HepG2 (cell line): Measurements from ENCODE around the gene CFAP69. TPM values are rescaled to one million over a fixed set of nuclear protein-coding genes. Genes with fewer than 3 reads are reported as not detected.

Source experiments
- ATAC-seq: fragments of 200-7000 bp; cut with Tn5 transposase; 3 replicates; pipeline ENCODE4 v1.9.1; 2020; ENCODE audit warnings: mild to moderate bottlenecking, moderate library complexity
- BruUV-seq: library from RNA; stranded (reverse); fragments of 400-500 nt; replicated peaks from 2 replicates; lab custom pipeline; 2021; lab: Mats Ljungman, UMichigan
- CTCF ChIA-PET: fragments of 300-600 bp; formaldehyde crosslinking; extraction: SDS; loops from one replicate; lab custom pipeline; 2021; ENCODE audit warnings: low total read pairs, inconsistent platforms, low intra/inter-chr PET ratio; lab: Yijun Ruan, JAX
- POLR2A ChIA-PET: fragments of 350-600 bp; sonication (Branson Sonifier 250); formaldehyde crosslinking; loops from one replicate; lab custom pipeline; 2020; ENCODE audit warnings: antibody characterized with exemption, inconsistent platforms; lab: Yijun Ruan, JAX
- DNase-seq: peaks from one replicate; pipeline ENCODE4 v3.0.0-alpha.2; 2015; ENCODE audit warnings: low spot score
- FAIRE-seq: peaks from 3 replicates; lab custom pipeline; 2011; peaks lifted over from hg19 to GRCh38; lab: Jason Lieb, UNC
- H2AFZ ChIP-seq: one replicate; pipeline ENCODE4 v1.6.1; 2011; ENCODE audit warnings: low read length, inconsistent platforms
- H3K27ac ChIP-seq: fragments of 300-600 bp; 3 replicates; pipeline ENCODE4 v1.8.0; 2011; ENCODE audit warnings: mixed run types, mild to moderate bottlenecking, mixed read lengths, low read length, inconsistent platforms; ENCODE audit not compliant: insufficient read depth; ENCODE audit errors: extremely low read length
- H3K27me3 ChIP-seq, 2 experiments: fragments of 200-600 bp in 1 of 2; 2 replicates in 1 of 2; 3 replicates in 1 of 2; pipeline versions ENCODE4 v1.6.0 to v1.8.0; 2011; ENCODE audit warnings: low read length in 2 of 2, mild to moderate bottlenecking in 2 of 2, moderate library complexity in 2 of 2, inconsistent platforms in 1 of 2; ENCODE audit not compliant: insufficient read depth in 2 of 2, control insufficient read depth in 1 of 2
- H3K36me3 ChIP-seq, 2 experiments: fragments of 200-600 bp in 1 of 2; replicated peaks in 1 of 2; 2 replicates in 1 of 2; 3 replicates in 1 of 2; pipeline versions ENCODE4 v1.5.1 to v1.8.0; 2011; ENCODE audit warnings: low read length in 2 of 2, inconsistent platforms in 1 of 2; ENCODE audit not compliant: insufficient read depth in 2 of 2, control insufficient read depth in 1 of 2
- H3K4me1 ChIP-seq: 2 replicates; pipeline ENCODE4 v1.5.1; 2012; ENCODE audit warnings: low read length, inconsistent platforms; ENCODE audit not compliant: insufficient read depth
- H3K4me2 ChIP-seq: 2 replicates; pipeline ENCODE4 v1.6.0; 2011; ENCODE audit warnings: low read depth, low read length, inconsistent platforms
- H3K4me3 ChIP-seq, 3 experiments: fragments of 200-600 bp in 1 of 3; sonication (generic), shearing (Covaris generic) in 1 of 3; replicated peaks in 1 of 3; 2 replicates each; pipeline ENCODE4 v1.5.1; 2011 to 2016; ENCODE audit warnings: low read length in 3 of 3, inconsistent platforms in 2 of 3, low read depth in 2 of 3, mild to moderate bottlenecking in 2 of 3, control low read depth in 1 of 3, mixed read lengths in 1 of 3; ENCODE audit not compliant: insufficient read depth in 1 of 3
- H3K79me2 ChIP-seq: one replicate; pipeline ENCODE4 v1.6.1; 2011; ENCODE audit warnings: low read length, inconsistent platforms; ENCODE audit not compliant: insufficient read depth
- H3K9ac ChIP-seq: 2 replicates; pipeline ENCODE4 v1.6.0; 2011; ENCODE audit warnings: mild to moderate bottlenecking, low read depth, low read length, inconsistent platforms; ENCODE audit not compliant: insufficient read depth
- H3K9me3 ChIP-seq: 2 replicates; pipeline ENCODE4 v1.5.1; 2012; ENCODE audit warnings: mild to moderate bottlenecking, low read length
- H4K20me1 ChIP-seq: 2 replicates; pipeline ENCODE4 v1.6.0; 2011; ENCODE audit warnings: inconsistent platforms, mild to moderate bottlenecking, low read length, moderate library complexity; ENCODE audit not compliant: insufficient read depth
- ATF1 ChIP-seq: IDR thresholded peaks from 2 replicates; pipeline ENCODE4 v1.6.1; 2016; ENCODE audit warnings: mild to moderate bottlenecking, control low read depth
- BRCA1 ChIP-seq: sonication (generic); formaldehyde crosslinking; IDR thresholded peaks from 2 replicates; pipeline ENCODE4 v1.4.0; 2020; ENCODE audit warnings: missing genetic modification reagents
- CBFB ChIP-seq: sonication (generic); formaldehyde crosslinking; IDR thresholded peaks from 2 replicates; pipeline ENCODE4 v1.4.0; 2020; ENCODE audit warnings: missing genetic modification reagents
- EP300 ChIP-seq, 3 experiments: sonication (generic) in 1 of 3; formaldehyde crosslinking in 1 of 3; IDR thresholded peaks; 2 replicates each; pipeline versions ENCODE4 v1.5.1 to v1.6.1; 2011 to 2020; ENCODE audit warnings: low read depth in 2 of 3, low read length in 2 of 3, borderline replicate concordance in 1 of 3, improper control_type of control experiment in 1 of 3, mild to moderate bottlenecking in 1 of 3, missing genetic modification reagents in 1 of 3, moderate library complexity in 1 of 3
- HNF4G ChIP-seq, 2 experiments: sonication (generic) in 1 of 2; formaldehyde crosslinking in 1 of 2; IDR thresholded peaks; 2 replicates each; pipeline versions ENCODE4 v1.4.0 to v1.6.1; 2011 to 2020; ENCODE audit warnings: borderline replicate concordance in 2 of 2, low read depth in 2 of 2, mild to moderate bottlenecking in 2 of 2, low read length in 1 of 2, missing genetic modification reagents in 1 of 2, moderate library complexity in 1 of 2
- HOXA5 ChIP-seq: sonication (generic); formaldehyde crosslinking; IDR thresholded peaks from 2 replicates; pipeline ENCODE4 v1.4.0; 2020; ENCODE audit warnings: missing genetic modification reagents
- KDM4B ChIP-seq: sonication (generic); formaldehyde crosslinking; IDR thresholded peaks from 2 replicates; pipeline ENCODE4 v1.4.0; 2020; ENCODE audit warnings: missing genetic modification reagents
- NAIF1 ChIP-seq: sonication (generic); formaldehyde crosslinking; IDR thresholded peaks from 2 replicates; pipeline ENCODE4 v1.5.0; 2020; ENCODE audit warnings: mild to moderate bottlenecking, missing genetic modification reagents, borderline replicate concordance
- ONECUT2 ChIP-seq: sonication (generic); formaldehyde crosslinking; IDR thresholded peaks from 2 replicates; pipeline ENCODE4 v1.4.0; 2020; ENCODE audit warnings: missing genetic modification reagents
- RXRB ChIP-seq: IDR thresholded peaks from 2 replicates; pipeline ENCODE4 v1.6.1; 2016; ENCODE audit warnings: borderline replicate concordance, missing genetic modification reagents, missing compliant biosample characterization
- SRSF4 ChIP-seq: fragments of 200-400 bp; formaldehyde crosslinking; IDR thresholded peaks from one replicate; pipeline ENCODE4 v1.6.1; 2018; ENCODE audit warnings: mild to moderate bottlenecking, low read depth, low read length, moderate library complexity; ENCODE audit not compliant: poor library complexity, severe bottlenecking
- STAT5B ChIP-seq: sonication (generic); formaldehyde crosslinking; IDR thresholded peaks from 2 replicates; pipeline ENCODE4 v1.4.0; 2020; ENCODE audit warnings: missing genetic modification reagents
- TBX3 ChIP-seq: fragments of 450-650 bp; IDR thresholded peaks from 2 replicates; pipeline ENCODE4 v1.6.1; 2017; ENCODE audit warnings: antibody characterized with exemption, mild to moderate bottlenecking, inconsistent platforms, borderline replicate concordance
- ZNF234 ChIP-seq: sonication (generic); formaldehyde crosslinking; conservative IDR thresholded peaks from 2 replicates; pipeline ENCODE4 v1.5.1; 2020; ENCODE audit warnings: mild to moderate bottlenecking, missing genetic modification reagents
- ZNF451 ChIP-seq: sonication (generic); formaldehyde crosslinking; IDR thresholded peaks from 2 replicates; pipeline ENCODE4 v1.5.0; 2020; ENCODE audit warnings: mild to moderate bottlenecking, missing genetic modification reagents
- ZNF674 ChIP-seq: sonication (generic); formaldehyde crosslinking; IDR thresholded peaks from 2 replicates; pipeline ENCODE4 v1.5.0; 2020; ENCODE audit warnings: low read depth, mild to moderate bottlenecking, missing genetic modification reagents
- ZNF747 ChIP-seq: sonication (generic); formaldehyde crosslinking; IDR thresholded peaks from 2 replicates; pipeline ENCODE4 v1.8.1; 2023; ENCODE audit warnings: missing genetic modification reagents, mild to moderate bottlenecking, borderline replicate concordance
- WGBS: methylation state at CpG from one replicate; pipeline ENCODE4 v1.1.6; 2017; ENCODE audit warnings: low lambda C conversion rate; 5-methylcytosine and 5-hydroxymethylcytosine counted together
- in situ Hi-C: cut with HindIII; loops from 2 replicates; pipeline ENCODE4 v1.10.0; 2017; ENCODE audit warnings: low pct_unique_long_range_greater_than_20kb; ENCODE audit not compliant: extremely low pct_ligation_motif_present
- intact Hi-C: fragments of 100-400 bp; cut with micrococcal nuclease; formaldehyde crosslinking; loops from one replicate; pipeline ENCODE4 v1.10.0; 2022; ENCODE audit not compliant: unreplicated experiment
- polyA plus RNA-seq, 8 experiments: library from polyadenylated mRNA; depleted of rRNA in 3 of 8; stranded (reverse) in 7 of 8; unstranded in 1 of 8; fragments of >200 nt; fragmentation: Illumina TruSeq in 4 of 8; extraction: Trizol in 4 of 8; gene quantifications; 2 replicates each; pipeline versions ENCODE4 v1.2.1 to v1.2.3, GENCODE V29; 2011 to 2016; ENCODE audit warnings: low read depth in 4 of 8, missing spikeins in 1 of 8, mixed read lengths in 1 of 8; ENCODE audit not compliant: insufficient read depth in 1 of 8
- total RNA-seq, 5 experiments: library from RNA; depleted of rRNA; stranded (reverse); fragments of >200 nt; fragmentation: Illumina TruSeq; extraction: Trizol; gene quantifications; 2 replicates each; pipeline ENCODE4 v1.2.3, GENCODE V29; 2016; ENCODE audit warnings: low read depth in 1 of 5
- TF ChIP-seq, protein P1 (sequence below): IDR thresholded peaks from 2 replicates; pipeline ENCODE4 v1.4.0; 2020; ENCODE audit warnings: mild to moderate bottlenecking, missing genetic modification reagents
- TF ChIP-seq, protein P2 (sequence below): sonication (generic); formaldehyde crosslinking; IDR thresholded peaks from 2 replicates; pipeline ENCODE4 v1.8.1; 2023; ENCODE audit warnings: mild to moderate bottlenecking, missing genetic modification reagents

Gene CFAP69
- total and polyA plus RNA-seq, 2 of the 13 experiments (the other 11 are each of a cell fraction or from before 2014, with no cell fraction given) = 2.2 to 4.0 TPM

DNA sequence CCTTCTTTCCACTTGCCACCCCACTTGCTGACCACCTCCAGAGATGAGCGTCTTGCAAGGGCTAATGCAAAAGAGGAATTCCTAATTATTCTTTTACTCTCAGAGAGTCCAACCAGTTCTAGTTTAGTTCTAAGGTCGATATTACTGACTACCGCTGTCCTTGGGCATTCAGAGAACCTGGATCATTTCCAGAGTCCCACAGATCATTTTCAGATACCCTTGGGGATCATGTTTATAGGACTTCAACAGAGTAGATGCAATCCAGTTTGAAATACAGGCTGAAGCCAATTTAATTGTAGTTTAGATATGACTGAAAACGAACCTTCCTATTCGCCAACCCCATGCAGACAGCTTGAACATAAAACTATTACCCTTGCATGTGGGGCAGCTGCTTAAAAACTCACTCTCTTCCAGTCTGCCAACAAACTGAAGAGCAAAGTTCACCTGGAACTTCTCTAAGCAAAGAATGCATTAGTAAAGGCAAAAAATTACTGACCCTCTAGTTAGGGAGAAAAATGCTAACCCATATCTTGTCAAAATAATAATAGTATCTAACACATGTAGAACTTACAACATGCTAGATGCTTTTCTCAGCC, 22.4 kb downstream of the CFAP69 start:
- DNase-seq = peak; percentile 54
- intact Hi-C loops = loop anchor here (2.0 to 10.0 kb wide), 4 partner anchors 57 to 160 kb away; partner anchors contain the start of genes CLDN12, GTPBP10 and STEAP2
- TF ChIP-seq BRCA1 (CRISPR knock-in tag) = no peak
- no peak for TF ChIP-seq ZNF747 (CRISPR knock-in tag)
- TF ChIP-seq TBX3 = no peak
- no peak for TF ChIP-seq STAT5B
- no peak for TF ChIP-seq ZNF234 (CRISPR knock-in tag)
- no peak for TF ChIP-seq ATF1 (CRISPR knock-in tag)
- TF ChIP-seq HNF4G (IDR thresholded peaks at IDR 0.05; ENCODE audit: borderline replicate concordance, low read depth, low read length) = no peak
- peak; percentile 21; the same call in 1 of the 2 replicates for TF ChIP-seq HNF4G (CRISPR knock-in tag; IDR thresholded peaks at IDR 0.05; ENCODE audit: borderline replicate concordance, low read depth)
- TF ChIP-seq SRSF4 = no peak
- peak; percentile 10; the same call in 1 of the 2 replicates for TF ChIP-seq RXRB (CRISPR knock-in tag)
- peak; percentile 72; the same call in 1 of the 2 replicates for TF ChIP-seq ONECUT2 (CRISPR knock-in tag)
- TF ChIP-seq, protein P1, sequence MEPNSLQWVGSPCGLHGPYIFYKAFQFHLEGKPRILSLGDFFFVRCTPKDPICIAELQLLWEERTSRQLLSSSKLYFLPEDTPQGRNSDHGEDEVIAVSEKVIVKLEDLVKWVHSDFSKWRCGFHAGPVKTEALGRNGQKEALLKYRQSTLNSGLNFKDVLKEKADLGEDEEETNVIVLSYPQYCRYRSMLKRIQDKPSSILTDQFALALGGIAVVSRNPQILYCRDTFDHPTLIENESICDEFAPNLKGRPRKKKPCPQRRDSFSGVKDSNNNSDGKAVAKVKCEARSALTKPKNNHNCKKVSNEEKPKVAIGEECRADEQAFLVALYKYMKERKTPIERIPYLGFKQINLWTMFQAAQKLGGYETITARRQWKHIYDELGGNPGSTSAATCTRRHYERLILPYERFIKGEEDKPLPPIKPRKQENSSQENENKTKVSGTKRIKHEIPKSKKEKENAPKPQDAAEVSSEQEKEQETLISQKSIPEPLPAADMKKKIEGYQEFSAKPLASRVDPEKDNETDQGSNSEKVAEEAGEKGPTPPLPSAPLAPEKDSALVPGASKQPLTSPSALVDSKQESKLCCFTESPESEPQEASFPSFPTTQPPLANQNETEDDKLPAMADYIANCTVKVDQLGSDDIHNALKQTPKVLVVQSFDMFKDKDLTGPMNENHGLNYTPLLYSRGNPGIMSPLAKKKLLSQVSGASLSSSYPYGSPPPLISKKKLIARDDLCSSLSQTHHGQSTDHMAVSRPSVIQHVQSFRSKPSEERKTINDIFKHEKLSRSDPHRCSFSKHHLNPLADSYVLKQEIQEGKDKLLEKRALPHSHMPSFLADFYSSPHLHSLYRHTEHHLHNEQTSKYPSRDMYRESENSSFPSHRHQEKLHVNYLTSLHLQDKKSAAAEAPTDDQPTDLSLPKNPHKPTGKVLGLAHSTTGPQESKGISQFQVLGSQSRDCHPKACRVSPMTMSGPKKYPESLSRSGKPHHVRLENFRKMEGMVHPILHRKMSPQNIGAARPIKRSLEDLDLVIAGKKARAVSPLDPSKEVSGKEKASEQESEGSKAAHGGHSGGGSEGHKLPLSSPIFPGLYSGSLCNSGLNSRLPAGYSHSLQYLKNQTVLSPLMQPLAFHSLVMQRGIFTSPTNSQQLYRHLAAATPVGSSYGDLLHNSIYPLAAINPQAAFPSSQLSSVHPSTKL = peak; percentile 64
- no peak for TF ChIP-seq KDM4B (CRISPR knock-in tag)
- TF ChIP-seq ZNF674 (CRISPR knock-in tag) = no peak
- 0 out of 4 replicates have a peak, but pooled peaks of 1 of the 2 experiments have one; percentile 4 for TF ChIP-seq EP300 (IDR thresholded peaks at IDR 0.05; ENCODE audit: low read depth in 2 of 2, low read length in 2 of 2)
- no peak for TF ChIP-seq EP300 (CRISPR knock-in tag; IDR thresholded peaks at IDR 0.05; ENCODE audit: borderline replicate concordance)
- TF ChIP-seq, protein P2, sequence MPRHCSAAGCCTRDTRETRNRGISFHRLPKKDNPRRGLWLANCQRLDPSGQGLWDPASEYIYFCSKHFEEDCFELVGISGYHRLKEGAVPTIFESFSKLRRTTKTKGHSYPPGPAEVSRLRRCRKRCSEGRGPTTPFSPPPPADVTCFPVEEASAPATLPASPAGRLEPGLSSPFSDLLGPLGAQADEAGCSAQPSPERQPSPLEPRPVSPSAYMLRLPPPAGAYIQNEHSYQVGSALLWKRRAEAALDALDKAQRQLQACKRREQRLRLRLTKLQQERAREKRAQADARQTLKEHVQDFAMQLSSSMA (CRISPR knock-in tag) = no peak
- TF ChIP-seq CBFB = no peak
- TF ChIP-seq NAIF1 (CRISPR knock-in tag) = no peak
- TF ChIP-seq ZNF451 = no peak
- TF ChIP-seq HOXA5 = no peak

More for the DNA sequence above, 22.4 kb downstream of the CFAP69 start:
- H3K9ac ChIP-seq = peak overlapping the region; percentile 27
- CTCF ChIA-PET = no interaction called here
- ATAC-seq (peak; percentile 92), FAIRE-seq (no peak)
- POLR2A ChIA-PET = interaction anchor here (1.4 kb wide), 1 partner anchor 94 kb away, joined by 4 read pairs; no protein-coding TSS in a partner anchor
- H3K9me3 ChIP-seq = no peaks in the 10 kb centered on the region
- H3K36me3 ChIP-seq = no peaks in the 10 kb centered on the region
- H4K20me1 ChIP-seq = no peaks in the 10 kb centered on the region
- no peaks in the 10 kb centered on the region for H3K79me2 ChIP-seq
- H3K4me2 ChIP-seq = peak overlapping the region; percentile 76
- H2AFZ ChIP-seq = no peak overlapping the region
- WGBS = 7% methylated on average over 5 of the region's 5 CpGs
- H3K27me3 ChIP-seq = no peaks in the 10 kb centered on the region
- H3K4me1 ChIP-seq = peaks cover 62% of the 10 kb centered on the region
- in situ Hi-C loops = loop anchor here (10.0 kb wide), 1 partner anchor 113 kb away; the partner anchor contains the start of gene STEAP1
- peak overlapping the region; percentile 36 to 47 (median 44); a peak in 5 of 6 replicates for H3K4me3 ChIP-seq
- H3K27ac ChIP-seq = peak overlapping the region; percentile 70
- no TSS peak for BruUV-seq
